H1 (cell line): Measurements from ENCODE around the gene C2CD3. TPM values are rescaled to one million over a fixed set of nuclear protein-coding genes. Genes with fewer than 3 reads are reported as not detected.

ENCODE experiments used
- CTCF ChIA-PET: fragments of 300-600 bp; sonication (Branson Sonifier 250); formaldehyde crosslinking; loops from one replicate; lab custom pipeline; 2021; ENCODE audit not compliant: partially characterized antibody; lab: Charles Lee
- POLR2A ChIA-PET: fragments of 300-600 bp; sonication (Branson Sonifier 250); formaldehyde crosslinking; loops from one replicate; lab custom pipeline; 2021; ENCODE audit warnings: inconsistent platforms; ENCODE audit not compliant: partially characterized antibody; lab: Charles Lee
- DNase-seq, 2 experiments: peaks; one replicate each; pipeline versions ENCODE4 v3.0.0 to v3.0.0-alpha.2; 2010 to 2022; ENCODE audit warnings: low spot score in 2 of 2, low read depth in 1 of 2, mixed read lengths in 1 of 2
- FAIRE-seq: peaks from 2 replicates; lab custom pipeline; 2011; peaks lifted over from hg19 to GRCh38; lab: Jason Lieb, UNC
- H2AFZ ChIP-seq: 2 replicates; pipeline ENCODE4 v1.8.1; 2012; ENCODE audit warnings: low read length, inconsistent platforms
- H2AK5ac ChIP-seq: 2 replicates; pipeline ENCODE4 v1.6.1; 2013; ENCODE audit warnings: low read depth, low read length
- H2BK120ac ChIP-seq: replicated peaks from 2 replicates; pipeline ENCODE3; 2013; ENCODE audit warnings: low read depth, low read length, inconsistent platforms
- H2BK12ac ChIP-seq: 2 replicates; pipeline ENCODE4 v1.6.1; 2013; ENCODE audit warnings: low read depth, low read length
- H2BK15ac ChIP-seq: 2 replicates; pipeline ENCODE4 v1.6.1; 2013; ENCODE audit warnings: low read length
- H2BK20ac ChIP-seq: 2 replicates; pipeline ENCODE4 v1.6.1; 2013; ENCODE audit warnings: low read length
- H2BK5ac ChIP-seq: 2 replicates; pipeline ENCODE4 v1.6.1; 2013; ENCODE audit warnings: low read depth, low read length
- H3K14ac ChIP-seq: 2 replicates; pipeline ENCODE4 v1.6.1; 2013; ENCODE audit warnings: inconsistent platforms; ENCODE audit not compliant: insufficient read length
- H3K18ac ChIP-seq: 2 replicates; pipeline ENCODE4 v1.6.1; 2013; ENCODE audit warnings: low read length; ENCODE audit errors: extremely low read depth
- H3K23ac ChIP-seq: 2 replicates; pipeline ENCODE4 v1.6.1; 2013; ENCODE audit warnings: inconsistent platforms; ENCODE audit not compliant: insufficient read length
- H3K23me2 ChIP-seq: 2 replicates; pipeline ENCODE4 v1.6.1; 2013; ENCODE audit warnings: low read depth, low read length
- H3K27ac ChIP-seq: 2 replicates; pipeline ENCODE4 v1.6.1; 2011; ENCODE audit warnings: low read depth, low read length, inconsistent platforms
- H3K27me3 ChIP-seq, 4 experiments: replicated peaks in 1 of 4; 1 replicate in 1 of 4; 2 replicates in 3 of 4; pipeline versions ENCODE4 v1.6.1 to v1.8.1; 2011 to 2013; ENCODE audit warnings: low read length in 3 of 4, mild to moderate bottlenecking in 3 of 4, inconsistent platforms in 2 of 4, mixed read lengths in 2 of 4, moderate library complexity in 1 of 4; ENCODE audit not compliant: control insufficient read depth in 3 of 4, insufficient read depth in 3 of 4; ENCODE audit errors: extremely low read depth in 1 of 4
- H3K36me3 ChIP-seq, 4 experiments: 2 replicates each; pipeline versions ENCODE4 v1.6.1 to v1.8.1; 2011 to 2013; ENCODE audit warnings: mild to moderate bottlenecking in 4 of 4, low read length in 3 of 4, moderate library complexity in 2 of 4, control low read depth in 1 of 4, inconsistent platforms in 1 of 4; ENCODE audit not compliant: insufficient read depth in 4 of 4, control insufficient read depth in 2 of 4
- H3K4ac ChIP-seq: replicated peaks from 2 replicates; pipeline ENCODE3; 2013; ENCODE audit warnings: low read length, low read depth, mixed read lengths, inconsistent platforms; ENCODE audit not compliant: insufficient read length
- H3K4me1 ChIP-seq, 4 experiments: replicated peaks in 1 of 4; 1 replicate in 1 of 4; 2 replicates in 3 of 4; pipeline versions ENCODE4 v1.6.1 to v1.8.1; 2011 to 2013; ENCODE audit warnings: low read length in 3 of 4, inconsistent platforms in 2 of 4, mixed read lengths in 1 of 4; ENCODE audit not compliant: insufficient read depth in 4 of 4, control insufficient read depth in 3 of 4
- H3K4me2 ChIP-seq, 2 experiments: 2 replicates each; pipeline versions ENCODE4 v1.6.1 to v1.8.1; 2011 to 2013; ENCODE audit warnings: low read depth in 2 of 2, low read length in 2 of 2, control low read depth in 1 of 2, inconsistent platforms in 1 of 2, mild to moderate bottlenecking in 1 of 2; ENCODE audit not compliant: insufficient read depth in 1 of 2
- H3K4me3 ChIP-seq, 4 experiments: fragments of 200-600, 300-600 bp in 1 of 4; sonication (generic), shearing (Covaris generic), sonication (Bioruptor Twin) in 1 of 4; 2 replicates each; pipeline versions ENCODE4 v1.5.1 to v1.8.1; 2011 to 2016; ENCODE audit warnings: low read length in 4 of 4, low read depth in 3 of 4, control low read depth in 2 of 4, inconsistent platforms in 2 of 4, mild to moderate bottlenecking in 2 of 4, mixed read lengths in 1 of 4, moderate library complexity in 1 of 4; ENCODE audit not compliant: insufficient read depth in 2 of 4; ENCODE audit errors: extremely low read depth in 1 of 4
- H3K56ac ChIP-seq: replicated peaks from 2 replicates; pipeline ENCODE3; 2013; ENCODE audit warnings: low read depth, mild to moderate bottlenecking, mixed read lengths, low read length, inconsistent platforms; ENCODE audit not compliant: insufficient read length
- H3K79me1 ChIP-seq: 2 replicates; pipeline ENCODE4 v1.6.1; 2013; ENCODE audit warnings: low read depth, low read length, control low read depth
- H3K79me2 ChIP-seq, 2 experiments: 2 replicates each; pipeline versions ENCODE4 v1.6.1 to v1.8.1; 2012 to 2013; ENCODE audit warnings: low read length in 2 of 2, mild to moderate bottlenecking in 2 of 2, inconsistent platforms in 1 of 2; ENCODE audit not compliant: insufficient read depth in 2 of 2, control insufficient read depth in 1 of 2
- H3K9ac ChIP-seq, 4 experiments: replicated peaks in 1 of 4; 1 replicate in 1 of 4; 2 replicates in 3 of 4; pipeline versions ENCODE4 v1.6.1 to v1.8.1; 2011 to 2013; ENCODE audit warnings: low read depth in 3 of 4, low read length in 3 of 4, control low read depth in 2 of 4, mild to moderate bottlenecking in 2 of 4, moderate library complexity in 2 of 4, inconsistent platforms in 1 of 4; ENCODE audit errors: extremely low read depth in 1 of 4
- H3K9me3 ChIP-seq, 2 experiments: 2 replicates each; pipeline versions ENCODE4 v1.6.1 to v1.8.1; 2012 to 2013; ENCODE audit warnings: mild to moderate bottlenecking in 2 of 2, moderate library complexity in 2 of 2, control low read depth in 1 of 2, inconsistent platforms in 1 of 2, low read depth in 1 of 2, low read length in 1 of 2, mixed read lengths in 1 of 2; ENCODE audit not compliant: insufficient read depth in 2 of 2
- H4K20me1 ChIP-seq, 2 experiments: replicated peaks in 1 of 2; 2 replicates each; pipeline versions ENCODE3 to v1.8.1; 2011 to 2013; ENCODE audit warnings: inconsistent platforms in 2 of 2, low read length in 2 of 2, mild to moderate bottlenecking in 1 of 2; ENCODE audit not compliant: insufficient read depth in 2 of 2, control insufficient read depth in 1 of 2
- H4K5ac ChIP-seq: 2 replicates; pipeline ENCODE4 v1.6.1; 2013; ENCODE audit warnings: low read length, low read depth, mixed read lengths, inconsistent platforms; ENCODE audit not compliant: insufficient read length
- H4K8ac ChIP-seq: 2 replicates; pipeline ENCODE4 v1.8.0; 2013; ENCODE audit warnings: mild to moderate bottlenecking, moderate library complexity, low read length, inconsistent platforms; ENCODE audit not compliant: insufficient read depth; ENCODE audit errors: extremely low read depth
- H4K91ac ChIP-seq: replicated peaks from 2 replicates; pipeline ENCODE3; 2013; ENCODE audit warnings: low read length, mixed read lengths, inconsistent platforms; ENCODE audit not compliant: insufficient read length
- BRCA1 ChIP-seq: IDR thresholded peaks from 2 replicates; pipeline ENCODE4 v1.6.1; 2012; ENCODE audit warnings: low read depth, low read length, improper control_type of control experiment
- CTBP2 ChIP-seq: IDR thresholded peaks from 2 replicates; pipeline ENCODE4 v1.7.0; 2011; ENCODE audit warnings: borderline replicate concordance, mild to moderate bottlenecking, moderate library complexity, mixed read lengths, low read length; ENCODE audit not compliant: insufficient read depth, insufficient read length
- MAFK ChIP-seq: IDR thresholded peaks from 2 replicates; pipeline ENCODE4 v1.6.1; 2012; ENCODE audit warnings: low read depth, mild to moderate bottlenecking, improper control_type of control experiment, low read length
- POU5F1 ChIP-seq: IDR thresholded peaks from 2 replicates; pipeline ENCODE4 v1.6.1; 2011; ENCODE audit warnings: low read depth, mild to moderate bottlenecking, low read length, moderate library complexity
- RBBP5 ChIP-seq: IDR thresholded peaks from 2 replicates; pipeline ENCODE4 v1.7.1; 2012; ENCODE audit warnings: low read depth, mild to moderate bottlenecking, inconsistent platforms, low read length, moderate library complexity, borderline replicate concordance
- SIX5 ChIP-seq: IDR thresholded peaks from 2 replicates; pipeline ENCODE4 v1.6.1; 2011; ENCODE audit warnings: mild to moderate bottlenecking, low read depth, low read length
- SP1 ChIP-seq: IDR thresholded peaks from 2 replicates; pipeline ENCODE4 v1.6.1; 2011; ENCODE audit warnings: low read depth, low read length
- TAF1 ChIP-seq: IDR thresholded peaks from 2 replicates; pipeline ENCODE4 v1.6.1; 2011; ENCODE audit warnings: mild to moderate bottlenecking, low read depth, low read length
- WGBS, 2 experiments: shearing (Covaris generic) in 1 of 2; methylation state at CpG; one replicate each; pipeline versions ENCODE4 v1.1.6 to v1.1.7; 2013 to 2015; ENCODE audit warnings: low lambda C conversion rate in 2 of 2, mixed read lengths in 2 of 2, inconsistent platforms in 1 of 2, low coverage in 1 of 2, missing lambda C conversion rate in 1 of 2; ENCODE audit not compliant: insufficient replicate concordance in 2 of 2, insufficient coverage in 1 of 2, insufficient read length in 1 of 2; ENCODE audit errors: extremely low coverage in 1 of 2, missing lambda C conversion rate in 1 of 2; 5-methylcytosine and 5-hydroxymethylcytosine counted together
- polyA plus RNA-seq, 7 experiments: library from polyadenylated mRNA; depleted of rRNA in 3 of 7; stranded (reverse) in 5 of 7; unstranded in 2 of 7; fragments of >200 nt in 5 of 7; fragments of 200-250 nt in 2 of 7; gene quantifications; 1 replicate in 5 of 7; 2 replicates in 1 of 7; 4 replicates in 1 of 7; pipeline versions ENCODE4 v1.2.1 to v1.2.3, GENCODE V29; 2011 to 2013; ENCODE audit warnings: missing spikeins in 2 of 7, mixed read lengths in 2 of 7
- total RNA-seq: library from RNA; stranded (reverse); fragmentation: NEBNext Ultra II Directional; extraction: Animal tissue kit (Norgen Biotek cat#: 25700); gene quantifications from 2 replicates; pipeline ENCODE4 v1.2.1, GENCODE V29; 2021

The C2CD3 gene
- total and polyA plus RNA-seq, 2 of the 8 experiments (the other 6 are each of a cell fraction or from before 2014, with no cell fraction given): 11.0 to 29.1 TPM

GRCh38 chr11:74100735-74101134 lies 70.1 kb downstream of the C2CD3 start:
- H3K14ac ChIP-seq: no peak overlapping the region
- H2BK5ac ChIP-seq: no peak overlapping the region
- H2BK12ac ChIP-seq: no peak overlapping the region
- H4K8ac ChIP-seq: no peak overlapping the region
- no peak overlapping the region for H2AK5ac ChIP-seq
- ChIA-PET POLR2A (no interaction called here), CTCF (no interaction called here)
- no peak for TF ChIP-seq BRCA1
- no peak for TF ChIP-seq RBBP5
- no peak for TF ChIP-seq CTBP2
- no peak for TF ChIP-seq SIX5
- TF ChIP-seq SP1: no peak
- TF ChIP-seq TAF1: no peak
- no peak for TF ChIP-seq POU5F1
- no peak for TF ChIP-seq MAFK
- TF ChIP-seq, all 59 proteins: peak for 0
- H3K4me3 ChIP-seq: no peak overlapping the region
- FAIRE-seq (no peak), DNase-seq (no peak)
- no peak overlapping the region for H4K5ac ChIP-seq
- no peak overlapping the region for H4K91ac ChIP-seq
- H3K4ac ChIP-seq: no peak overlapping the region
- H3K4me1 ChIP-seq: peaks cover 0 to 6% (median 0%) of the 10 kb centered on the region in 4 experiments; a peak in 1 of 7 replicates
- H2AFZ ChIP-seq: no peak overlapping the region
- H3K18ac ChIP-seq: no peak overlapping the region
- H3K79me1 ChIP-seq: no peaks in the 10 kb centered on the region
- no peak overlapping the region for H3K4me2 ChIP-seq
- H3K79me2 ChIP-seq: no peaks in the 10 kb centered on the region
- H3K56ac ChIP-seq: no peak overlapping the region
- H2BK15ac ChIP-seq: no peak overlapping the region
- H3K27me3 ChIP-seq: no peaks in the 10 kb centered on the region
- H3K9ac ChIP-seq: no peak overlapping the region
- no peaks in the 10 kb centered on the region for H3K23me2 ChIP-seq
- H4K20me1 ChIP-seq: peaks cover 0 to 2% of the 10 kb centered on the region in 2 experiments
- 81% methylated on average over 1 of the region's 1 CpG; no CpG with 5 or more reads in 1 of the 2 experiments for WGBS, 2 experiments
- no peak overlapping the region for H2BK20ac ChIP-seq
- no peak overlapping the region for H3K23ac ChIP-seq
- peaks cover 4 to 27% (median 17%) of the 10 kb centered on the region in 4 experiments; a peak in 6 of 8 replicates for H3K36me3 ChIP-seq
- no peak overlapping the region for H2BK120ac ChIP-seq
- no peak overlapping the region for H3K27ac ChIP-seq
- H3K9me3 ChIP-seq: no peaks in the 10 kb centered on the region
